Stimulated activated CD4-positive, alpha-beta T cell treated with anti-CD3 and anti-CD28 coated beads, Interleukin-1b, Interleukin-23, amount 100 ng/mL, for 48 hours (primary cell): ENCODE results near the gene FHDC1.

ENCODE experiments used
- DNase-seq: peaks from one replicate; pipeline ENCODE4 v3.0.0-alpha.2; 2020

The FHDC1 gene

DNA sequence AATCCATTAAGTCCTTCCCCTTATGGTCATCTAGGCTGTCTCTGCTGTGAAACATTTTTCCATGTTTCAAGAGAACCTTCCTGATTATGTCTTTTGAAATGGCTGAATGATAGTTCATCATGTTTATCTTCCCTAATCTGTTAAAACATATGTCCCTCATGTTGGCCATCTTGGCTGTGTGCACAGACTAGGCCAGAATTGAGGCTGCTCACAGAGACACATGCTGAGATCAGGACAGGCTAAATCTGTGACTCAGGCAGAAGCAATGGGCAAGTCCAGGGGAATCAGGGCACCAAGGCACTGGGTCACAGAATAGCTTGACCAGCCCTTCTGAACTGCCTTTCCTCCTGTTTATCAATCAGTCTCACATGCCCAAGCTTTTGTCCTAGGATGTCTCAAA lies 78.3 kb downstream of the FHDC1 start:
- DNase-seq: no peak

- no peak for DNase-seq
Measured at GRCh38 chr4:153016592-153016991, 80.5 kb downstream of the FHDC1 start.

- DNase-seq: no peak
Measured at GRCh38 chr4:153018031-153018430, 81.9 kb downstream of the FHDC1 start.

- DNase-seq: no peak
Measured at GRCh38 chr4:153018684-153019083, 82.6 kb downstream of the FHDC1 start.

DNA sequence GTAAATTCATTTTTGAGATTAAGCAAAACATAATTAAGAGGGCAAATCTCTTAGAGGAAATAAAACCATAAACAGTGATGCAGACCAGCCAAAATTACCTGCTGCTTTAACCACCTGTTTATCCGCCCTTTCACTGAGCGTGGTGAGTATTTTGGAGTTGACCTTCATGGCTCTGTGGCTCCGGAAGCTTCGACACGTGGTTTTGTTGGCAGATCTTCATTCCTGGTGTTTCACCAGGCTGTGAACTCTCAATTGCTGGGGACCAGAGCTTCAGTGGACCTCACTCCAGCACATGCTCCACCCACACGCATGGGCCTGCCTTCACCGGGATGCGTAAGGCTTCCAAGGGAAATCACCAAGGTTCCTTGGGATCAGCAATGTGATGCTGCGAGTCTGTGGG lies 83.8 kb downstream of the FHDC1 start:
- no peak for DNase-seq

- DNase-seq: no peak
Measured at GRCh38 chr4:153020457-153020856, 84.3 kb downstream of the FHDC1 start.

DNA sequence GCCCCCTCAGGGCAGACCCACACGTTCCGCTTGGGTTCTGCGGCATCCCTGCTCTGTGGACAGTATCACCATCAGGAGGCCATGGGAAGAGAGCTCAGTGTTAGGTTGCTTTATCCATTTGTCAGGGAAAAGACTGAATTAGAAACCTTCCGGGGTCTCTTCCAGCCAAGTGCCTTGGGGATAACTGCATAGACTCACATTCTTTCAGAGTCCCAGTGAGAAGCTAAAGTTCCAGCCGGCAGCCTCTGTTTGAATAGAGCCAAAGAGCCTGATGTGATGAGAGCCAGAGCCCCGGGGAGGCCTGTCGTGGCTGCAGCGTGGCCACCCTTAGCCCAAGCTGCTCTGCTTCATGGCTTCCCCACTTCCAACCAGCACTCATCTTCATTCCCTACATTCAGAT lies 85.2 kb downstream of the FHDC1 start:
- DNase-seq: no peak

DNA sequence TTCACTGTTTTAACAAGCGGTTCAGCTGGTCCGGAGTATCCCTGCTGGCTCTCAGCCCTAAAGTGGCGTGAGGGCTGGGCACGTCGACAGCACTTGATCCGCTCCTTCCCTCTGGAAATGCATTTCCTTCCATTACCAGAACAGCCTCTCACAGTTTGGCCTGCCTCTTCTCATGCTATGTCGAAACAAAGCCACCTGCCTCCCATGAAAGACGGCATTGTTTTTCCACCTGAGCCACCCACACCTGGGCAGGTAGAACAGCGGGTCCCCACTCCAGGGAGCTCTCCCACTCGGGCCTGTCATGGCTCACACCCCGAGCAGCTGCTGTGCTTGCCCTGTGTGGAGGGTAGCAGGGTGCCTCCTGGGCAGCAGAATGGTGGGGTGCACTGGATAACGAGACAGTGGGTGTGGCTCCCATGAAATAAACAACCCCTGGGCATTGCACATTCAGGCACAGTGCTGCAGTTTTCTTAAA lies 86.2 kb downstream of the FHDC1 start:
- DNase-seq: no peak

DNA sequence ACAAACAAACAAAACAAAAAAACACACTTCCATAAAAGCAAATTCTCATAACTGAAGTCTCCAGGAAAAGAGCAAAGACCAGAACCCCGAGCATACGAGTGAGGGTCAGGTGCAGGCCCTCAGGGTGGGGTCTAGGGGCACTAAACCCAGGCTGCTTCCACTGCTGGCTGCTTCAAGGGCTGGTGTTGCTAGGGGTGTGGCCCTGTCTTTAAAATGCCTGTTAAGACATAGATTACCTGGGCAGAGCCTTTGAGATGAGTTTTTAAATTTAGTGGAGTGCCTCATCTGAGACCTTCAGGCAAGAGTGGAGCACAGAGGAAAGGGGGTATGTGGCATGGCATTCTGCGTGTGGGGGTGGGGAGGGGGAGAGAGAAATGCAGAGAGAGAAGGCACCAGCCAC lies 87.0 kb downstream of the FHDC1 start:
- no peak for DNase-seq

DNA sequence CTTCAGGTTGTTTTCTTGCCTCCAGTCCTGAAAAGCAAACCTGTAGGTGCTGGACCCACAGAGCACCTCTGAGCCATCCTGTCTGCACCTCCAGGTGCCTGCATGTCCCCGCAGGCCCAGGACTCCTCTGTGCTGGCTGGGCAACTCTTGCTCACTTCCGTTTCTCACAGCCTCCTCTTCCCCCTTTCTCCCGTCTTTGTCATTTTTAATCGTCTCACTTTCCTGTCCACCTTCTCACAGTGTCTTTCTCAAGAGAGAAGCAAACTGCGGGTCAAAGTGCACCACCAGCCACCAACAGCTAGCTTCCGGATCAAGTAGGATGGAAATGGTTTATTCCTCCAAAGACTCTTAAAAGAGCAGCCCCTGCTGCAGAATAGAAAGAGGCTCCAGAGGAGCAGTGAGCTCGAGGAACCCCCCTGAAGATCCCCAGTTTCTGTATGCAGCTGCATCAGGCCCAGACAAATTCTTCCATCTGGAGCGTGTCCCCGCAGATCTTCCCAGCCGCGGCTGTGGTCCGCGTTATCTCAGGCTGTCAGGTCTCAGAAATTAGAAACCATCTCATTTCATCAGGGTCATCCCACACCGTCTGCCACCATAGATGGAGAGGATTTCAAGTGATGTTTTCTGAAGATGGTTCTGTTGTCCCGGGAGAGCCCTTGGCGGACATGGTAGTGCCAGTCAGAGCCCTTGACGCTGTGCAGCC lies 87.7 kb downstream of the FHDC1 start:
- DNase-seq: no peak

DNA sequence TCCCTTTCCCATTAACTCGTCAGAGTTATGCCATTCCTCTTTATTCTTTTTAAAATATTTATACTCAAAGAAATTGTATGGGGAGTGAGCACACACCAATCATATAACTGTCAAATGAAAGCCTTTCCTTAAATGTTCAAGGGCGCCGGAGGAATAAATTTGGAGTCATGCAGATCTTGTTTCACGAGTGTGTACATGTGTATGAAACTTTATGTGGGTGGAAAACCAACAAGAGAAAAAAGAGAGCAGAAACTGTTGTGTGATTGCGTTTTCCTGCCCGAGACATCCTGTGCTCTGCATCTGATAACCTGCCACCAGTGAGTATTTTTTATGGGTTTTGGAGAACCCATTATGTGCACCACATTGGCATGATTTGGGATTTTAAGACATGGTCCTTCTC lies 88.3 kb downstream of the FHDC1 start:
- no peak for DNase-seq

DNA sequence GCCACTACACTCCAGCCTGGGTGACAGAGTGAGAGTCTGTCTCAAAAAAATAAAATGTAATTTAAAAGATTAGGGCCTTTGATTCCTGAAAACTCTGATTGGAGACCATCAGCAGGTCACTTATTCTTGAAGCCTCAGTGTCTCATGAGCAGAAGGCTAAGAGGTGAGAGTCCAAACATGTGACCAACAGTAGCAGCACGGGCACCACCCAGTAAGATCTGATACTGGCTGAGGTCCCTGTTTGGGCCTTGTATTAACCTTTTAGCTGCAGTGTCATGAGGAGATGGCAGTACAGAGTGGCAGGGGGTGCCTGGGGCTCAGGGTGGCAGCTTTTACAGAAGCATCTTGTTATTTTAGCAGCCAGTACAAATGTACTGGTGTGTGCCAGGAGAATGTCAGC lies 89.3 kb downstream of the FHDC1 start:
- no peak for DNase-seq

DNA sequence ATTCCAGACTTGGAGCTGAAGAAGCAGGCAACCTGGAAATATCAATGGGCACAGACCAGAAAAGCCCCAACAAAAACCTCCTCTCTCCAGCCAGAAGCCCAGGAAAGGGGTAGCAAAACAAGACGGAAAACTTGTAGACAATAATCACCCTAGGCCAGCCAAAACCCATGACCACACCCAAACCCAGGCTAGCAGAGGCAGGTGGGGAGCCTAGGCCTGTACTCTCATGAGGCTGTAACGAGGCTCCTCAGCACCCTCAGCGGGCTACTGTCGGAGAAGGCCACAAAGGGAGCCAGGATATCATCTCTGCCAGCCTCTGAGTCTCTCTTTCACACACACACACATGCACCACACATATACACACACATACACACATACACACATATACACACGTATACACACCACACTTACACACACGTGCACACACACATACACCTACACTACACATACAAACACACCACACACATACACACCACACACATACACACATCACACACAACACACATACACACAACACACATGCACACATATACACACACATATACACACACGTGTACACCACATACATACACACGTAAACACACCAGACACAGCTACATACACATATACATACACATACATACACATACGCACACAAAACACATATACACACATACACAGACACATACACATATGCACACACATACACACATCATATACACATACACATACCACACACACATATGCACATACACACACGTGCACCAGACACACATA lies 90.6 kb downstream of the FHDC1 start:
- no peak for DNase-seq

- no peak for DNase-seq
Measured at GRCh38 chr4:153027866-153028265, 91.7 kb downstream of the FHDC1 start.

DNA sequence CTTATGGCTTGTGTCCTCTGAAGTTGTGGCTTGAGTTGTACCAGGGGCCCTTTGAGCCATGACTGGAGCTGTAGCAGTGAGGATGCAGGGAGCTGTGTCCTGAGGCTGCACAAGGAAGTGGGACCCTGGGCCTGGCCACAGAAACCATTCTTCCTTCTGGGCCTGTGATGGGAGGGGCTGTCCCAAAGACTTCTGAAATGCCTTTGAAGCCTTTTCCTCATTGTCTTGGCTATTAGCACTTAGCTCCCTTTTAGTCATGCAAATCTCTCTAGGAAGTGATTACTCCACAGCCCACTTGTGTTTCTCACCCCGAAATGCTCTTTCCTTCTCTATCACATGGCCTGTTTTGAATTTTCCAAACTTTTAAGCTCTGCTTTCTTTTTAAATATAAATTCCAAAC lies 92.4 kb downstream of the FHDC1 start:
- DNase-seq: no peak
